Epithelial cell of esophagus (primary cell): Measurements from ENCODE around the gene CLIC1.
"Not testable (repeated sequence)": the region's sequence is repeated elsewhere in the genome, so short reads cannot be mapped to it uniquely, and the experiment has no call there.

Experiments used
- DNase-seq: peaks from one replicate; pipeline ENCODE4 v3.0.0; 2010; ENCODE audit warnings: low read depth
- H3K4me3 ChIP-seq: 2 replicates; pipeline ENCODE4 v1.5.1; 2011; ENCODE audit warnings: mild to moderate bottlenecking, low read length, control low read depth
- TF ChIP-seq, protein P1 (sequence below): IDR thresholded peaks from 2 replicates; pipeline ENCODE4 v1.5.1; 2011; ENCODE audit warnings: low read depth, mild to moderate bottlenecking, low read length, control low read depth, inconsistent platforms; ENCODE audit not compliant: insufficient read depth; ENCODE audit errors: missing control alignments

Gene CLIC1

GRCh38 chr6:31715022-31715958, 21.0 kb downstream of the CLIC1 start, which contains the start of gene LY6G6D:
Gene LY6G6D, plus strand, starts transcription at chr6:31715348. Its CDS starts 8 bp downstream, at chr6:31715356.
- TF ChIP-seq, protein P1, sequence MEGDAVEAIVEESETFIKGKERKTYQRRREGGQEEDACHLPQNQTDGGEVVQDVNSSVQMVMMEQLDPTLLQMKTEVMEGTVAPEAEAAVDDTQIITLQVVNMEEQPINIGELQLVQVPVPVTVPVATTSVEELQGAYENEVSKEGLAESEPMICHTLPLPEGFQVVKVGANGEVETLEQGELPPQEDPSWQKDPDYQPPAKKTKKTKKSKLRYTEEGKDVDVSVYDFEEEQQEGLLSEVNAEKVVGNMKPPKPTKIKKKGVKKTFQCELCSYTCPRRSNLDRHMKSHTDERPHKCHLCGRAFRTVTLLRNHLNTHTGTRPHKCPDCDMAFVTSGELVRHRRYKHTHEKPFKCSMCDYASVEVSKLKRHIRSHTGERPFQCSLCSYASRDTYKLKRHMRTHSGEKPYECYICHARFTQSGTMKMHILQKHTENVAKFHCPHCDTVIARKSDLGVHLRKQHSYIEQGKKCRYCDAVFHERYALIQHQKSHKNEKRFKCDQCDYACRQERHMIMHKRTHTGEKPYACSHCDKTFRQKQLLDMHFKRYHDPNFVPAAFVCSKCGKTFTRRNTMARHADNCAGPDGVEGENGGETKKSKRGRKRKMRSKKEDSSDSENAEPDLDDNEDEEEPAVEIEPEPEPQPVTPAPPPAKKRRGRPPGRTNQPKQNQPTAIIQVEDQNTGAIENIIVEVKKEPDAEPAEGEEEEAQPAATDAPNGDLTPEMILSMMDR: no peak
- DNase-seq: no peak
- no peak within 1 kb of the TSS for H3K4me3 ChIP-seq

DNA sequence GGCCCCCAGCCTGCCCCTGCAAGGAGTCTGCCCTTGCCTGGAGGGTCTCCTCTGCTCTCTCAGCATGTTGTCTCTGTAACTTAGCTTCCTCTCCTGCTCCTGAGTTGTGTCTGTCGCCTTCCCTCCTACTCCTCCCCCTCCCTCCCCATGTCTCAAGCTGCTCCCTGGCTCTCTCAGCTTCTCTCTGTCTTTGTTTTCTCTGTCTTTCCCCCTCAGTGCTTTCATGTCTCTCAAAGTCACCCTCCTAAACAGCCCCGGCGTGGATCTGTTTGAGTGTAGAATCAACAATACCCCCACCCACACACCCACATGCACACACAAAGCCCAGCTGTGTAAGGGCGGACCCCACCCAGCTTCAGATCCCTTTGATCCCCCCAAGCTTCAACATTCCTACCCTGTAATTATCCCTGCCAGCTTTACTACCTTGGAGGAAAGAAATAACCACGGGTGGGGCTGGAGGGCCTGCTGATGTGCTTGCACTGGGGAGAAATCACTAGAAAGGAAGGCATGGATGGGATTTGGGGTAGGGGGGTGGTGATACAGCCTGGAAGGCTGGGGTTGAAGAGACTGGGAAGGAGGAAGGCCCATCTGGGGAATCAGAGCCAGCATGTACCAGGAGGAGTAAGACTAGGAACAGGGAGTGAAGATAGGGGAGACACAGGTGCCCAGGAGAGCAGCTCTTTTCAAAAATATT, 22.2 kb downstream of the CLIC1 start:
- TF ChIP-seq, protein P1: no peak
- DNase-seq: no peak
- no peak overlapping the region for H3K4me3 ChIP-seq

DNA sequence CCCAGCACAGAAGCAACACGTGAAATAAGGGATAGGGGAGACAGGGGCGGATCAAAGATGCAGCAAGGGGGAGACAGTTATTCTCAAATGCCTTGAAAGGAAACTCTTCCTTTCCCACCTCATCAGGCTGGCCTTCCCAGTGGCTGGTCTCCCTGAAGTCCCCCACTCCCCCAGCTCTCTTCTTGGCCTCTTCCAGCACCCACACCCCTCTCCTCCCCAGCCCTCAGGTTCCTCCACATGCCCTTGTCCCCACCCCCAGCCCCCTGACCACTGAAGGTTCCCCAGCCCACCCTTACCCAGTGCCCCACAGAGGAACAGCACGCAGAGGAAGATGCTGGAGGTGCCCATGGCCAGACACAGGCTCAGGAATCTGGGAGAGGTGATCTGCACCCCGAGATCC, 22.9 kb downstream of the CLIC1 start:
- TF ChIP-seq, protein P1: no peak
- no peak for DNase-seq
- no peak overlapping the region for H3K4me3 ChIP-seq

DNA sequence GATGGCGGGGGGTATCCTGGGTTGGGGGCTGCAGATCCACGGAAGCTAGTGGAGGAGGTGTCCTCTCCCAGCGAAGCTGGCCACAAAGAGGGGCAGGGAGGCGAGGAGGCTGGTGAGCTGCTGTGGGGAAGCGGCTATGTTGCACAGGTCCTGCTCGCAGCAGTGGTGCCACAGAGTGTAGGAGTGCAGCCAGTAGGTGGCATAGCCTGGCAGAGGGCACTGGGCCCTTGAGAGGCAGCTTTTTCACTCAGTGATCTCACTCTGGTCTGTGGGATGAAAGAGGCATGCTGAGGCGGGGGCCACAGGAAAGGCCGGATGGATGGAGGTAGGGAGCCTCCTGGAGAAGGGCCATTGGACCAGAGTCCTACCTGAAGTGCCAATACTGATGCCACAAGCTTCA, 24.0 kb downstream of the CLIC1 start:
- TF ChIP-seq, protein P1: peak; percentile 50
- no peak overlapping the region for H3K4me3 ChIP-seq
- DNase-seq: peak; percentile 52

- DNase-seq: peak; percentile 21
- H3K4me3 ChIP-seq: no peak overlapping the region
- TF ChIP-seq, protein P1: no peak
Observed at GRCh38 chr6:31711233-31711632, 25.1 kb downstream of the CLIC1 start.

DNA sequence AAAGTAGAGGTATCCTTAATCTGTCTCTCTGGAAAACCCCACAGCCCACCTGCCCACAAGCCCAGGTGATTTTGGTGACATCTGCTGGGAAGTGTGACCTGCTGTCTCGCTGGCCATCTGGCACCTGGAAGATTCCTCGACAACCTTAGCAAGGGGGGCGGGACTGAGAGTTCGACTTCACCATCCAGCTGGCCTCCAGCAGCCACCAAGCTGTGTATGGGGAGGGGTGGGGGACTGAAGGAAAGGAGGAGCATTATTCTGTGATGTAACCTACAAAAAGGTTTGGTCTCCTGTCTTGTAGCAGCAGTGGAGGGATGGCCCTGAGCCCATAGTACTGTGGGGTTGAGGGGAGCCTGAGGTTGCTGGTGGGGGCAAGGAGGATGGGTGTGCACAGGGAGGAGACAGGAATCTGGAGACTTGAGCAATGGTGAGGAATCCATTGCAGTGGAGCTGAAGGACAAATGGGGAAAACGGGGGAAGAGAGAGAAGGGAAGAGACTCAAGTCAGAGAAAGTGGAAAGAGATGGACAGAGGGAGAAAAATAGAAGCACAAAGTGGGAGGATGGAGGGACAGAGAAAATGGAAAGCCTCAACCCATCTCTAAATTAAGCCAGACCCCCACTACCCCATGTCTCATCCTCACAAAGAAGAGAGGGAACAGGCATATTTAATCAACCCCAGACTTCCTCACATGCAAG, 25.7 kb downstream of the CLIC1 start:
- no peak overlapping the region for H3K4me3 ChIP-seq
- TF ChIP-seq, protein P1: no peak
- no peak for DNase-seq

DNA sequence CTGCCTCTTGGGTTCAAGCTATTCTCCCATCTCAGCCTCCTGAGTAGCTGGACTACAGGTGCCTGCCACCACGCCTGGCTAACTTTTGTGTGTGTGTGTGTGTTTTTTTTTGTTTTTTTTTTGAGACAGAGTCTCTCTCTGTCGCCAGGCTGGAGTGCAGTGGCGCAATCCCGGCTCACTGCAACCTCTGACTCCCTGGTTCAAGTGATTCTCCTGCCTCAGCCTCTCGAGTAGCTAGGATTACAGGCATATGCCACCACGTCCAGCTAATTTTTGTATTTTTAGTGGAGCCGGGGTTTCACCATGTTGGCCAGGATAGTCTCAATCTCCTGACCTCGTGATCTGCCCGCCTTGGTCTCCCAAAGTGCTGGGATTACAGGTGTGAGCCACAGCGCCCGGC, 27.2 kb downstream of the CLIC1 start:
- H3K4me3 ChIP-seq, DNase-seq: not testable (repeated sequence)
